Stimulated activated CD8-positive, alpha-beta memory T cell treated with anti-CD3 and anti-CD28 coated beads, Interleukin-7, amount 100 ng/mL, for 1 hour (primary cell): ENCODE measurements around the gene EIF4A2.
A peak's percentile ranks its signal among the peaks of the same experiment; 100 is the strongest.
"Not testable (repeated sequence)": the region's sequence is repeated elsewhere in the genome, so short reads cannot be mapped to it uniquely, and the experiment has no call there.

Source experiments
- DNase-seq, 2 donors: peaks; one replicate each; pipeline ENCODE4 v3.0.0-alpha.2; 2020; ENCODE audit warnings: low read depth in 2 of 2

Gene EIF4A2

GRCh38 chr3:186818956-186819355, 35.6 kb downstream of the EIF4A2 start:
- no peak for DNase-seq

- no peak for DNase-seq
Measured at GRCh38 chr3:186821429-186822387, 38.3 kb downstream of the EIF4A2 start.

GRCh38 chr3:186822388-186822759, 39.0 kb downstream of the EIF4A2 start:
- DNase-seq: not testable (repeated sequence)

GRCh38 chr3:186823386-186823785, 40.0 kb downstream of the EIF4A2 start:
- no peak for DNase-seq

GRCh38 chr3:186824430-186825139, 41.2 kb downstream of the EIF4A2 start:
- no peak for DNase-seq

- DNase-seq: no peak
Measured at GRCh38 chr3:186825294-186825821, 42.0 kb downstream of the EIF4A2 start.

GRCh38 chr3:186825872-186826409, 42.6 kb downstream of the EIF4A2 start:
- DNase-seq: no peak

GRCh38 chr3:186826410-186826975, 43.1 kb downstream of the EIF4A2 start:
- no peak for DNase-seq

- DNase-seq: peak; percentile 59 to 62
Measured at GRCh38 chr3:186826976-186827857, 43.8 kb downstream of the EIF4A2 start.

GRCh38 chr3:186828340-186828739, 45.0 kb downstream of the EIF4A2 start:
- no peak for DNase-seq

GRCh38 chr3:186831798-186832197, 48.4 kb downstream of the EIF4A2 start:
- DNase-seq: no peak

GRCh38 chr3:186832276-186832675, 48.9 kb downstream of the EIF4A2 start:
- DNase-seq: no peak
